Measurements from ENCODE around the gene XG. TPM values are rescaled to one million over a fixed set of nuclear protein-coding genes. Genes with fewer than 3 reads are reported as not detected.

Gene XG
- total RNA-seq, 1 experiment from 2014 or later = 1.0 TPM

GRCh38 chrX:2820136-2820771 lies 68.4 kb downstream of the XG start:
- H3K27ac Mint-ChIP-seq = no peak overlapping the region
- CTCF ChIA-PET = interaction anchor here (1.7 kb wide), 1 partner anchor 10 kb away, joined by 4 read pairs; no protein-coding TSS in a partner anchor
- no peak for ATAC-seq
- no peaks in the 10 kb centered on the region for H3K27me3 Mint-ChIP-seq (ENCODE audit: low read depth)
- peaks cover 3% of the 10 kb centered on the region for H3K4me1 Mint-ChIP-seq
- DNase-seq (ENCODE audit: low spot score) = no peak
- H3K4me3 Mint-ChIP-seq = no peak overlapping the region
- POLR2A ChIA-PET = no interaction called here
- no peaks in the 10 kb centered on the region for H3K9me3 Mint-ChIP-seq
- TF ChIP-seq ATF1 (CRISPR knock-in tag; IDR thresholded peaks at IDR 0.05) (no peak), FOXP4 (CRISPR knock-in tag; IDR thresholded peaks at IDR 0.05) (no peak), AFF4 (CRISPR knock-in tag; IDR thresholded peaks at IDR 0.05; ENCODE audit: borderline replicate concordance) (no peak), ZNF317 (CRISPR knock-in tag; IDR thresholded peaks at IDR 0.05; ENCODE audit: borderline replicate concordance, low read depth) (no peak), SP1 (CRISPR knock-in tag; conservative IDR thresholded peaks at IDR 0.05) (no peak), ZBTB21 (CRISPR knock-in tag; IDR thresholded peaks at IDR 0.05; ENCODE audit: borderline replicate concordance) (no peak), ZNF512 (CRISPR knock-in tag; IDR thresholded peaks at IDR 0.05; ENCODE audit: borderline replicate concordance) (no peak), HMGA2 (CRISPR knock-in tag; IDR thresholded peaks at IDR 0.05) (no peak), AR (CRISPR knock-in tag; IDR thresholded peaks at IDR 0.05) (no peak), ZNF423 (CRISPR knock-in tag; IDR thresholded peaks at IDR 0.05) (no peak), ZNF532 (CRISPR knock-in tag; IDR thresholded peaks at IDR 0.05; ENCODE audit: borderline replicate concordance) (no peak), ZNF138 (CRISPR knock-in tag; conservative IDR thresholded peaks at IDR 0.05) (no peak), ZNF232 (CRISPR knock-in tag; IDR thresholded peaks at IDR 0.05) (no peak), MAX (CRISPR knock-in tag; IDR thresholded peaks at IDR 0.05) (no peak)
- no peaks in the 10 kb centered on the region for H3K36me3 Mint-ChIP-seq
